Ovary (tissue), 9 donors: ENCODE data around the gene ZNF300. TPM values are rescaled to one million over a fixed set of nuclear protein-coding genes. Genes with fewer than 3 reads are reported as not detected.
"Not testable (repeated sequence)": the region's sequence is repeated elsewhere in the genome, so short reads cannot be mapped to it uniquely, and the experiment has no call there.

Experiments
- DNase-seq, 5 donors: peaks; one replicate each; pipeline ENCODE4 v3.0.0-alpha.2; 2019 to 2020
- H3K27ac ChIP-seq, 2 donors: fragments of 200-600 bp; one replicate each; pipeline versions ENCODE4 v1.5.1 to v1.8.0; 2019 to 2022
- H3K27me3 ChIP-seq: fragments of 200-600 bp; one replicate; pipeline ENCODE4 v1.8.0; 2022
- H3K36me3 ChIP-seq: fragments of 200-600 bp; sonication (generic); one replicate; pipeline ENCODE4 v1.5.1; 2019
- H3K4me1 ChIP-seq: one replicate; pipeline ENCODE4 v1.8.1; 2013; ENCODE audit warnings: mild to moderate bottlenecking, moderate library complexity; ENCODE audit not compliant: insufficient read depth
- H3K4me3 ChIP-seq: fragments of 200-600 bp; sonication (generic); one replicate; pipeline ENCODE4 v1.5.1; 2017
- H3K9me3 ChIP-seq, 2 donors: fragments of 200-600 bp in 1 of 2; sonication (generic) in 1 of 2; one replicate each; pipeline versions ENCODE4 v1.5.1 to v1.8.1; 2013 to 2019; ENCODE audit warnings: mild to moderate bottlenecking in 1 of 2, moderate library complexity in 1 of 2
- CTCF ChIP-seq, 3 donors: fragments of 450-650 bp in 2 of 3; fragments of 200-600 bp in 1 of 3; IDR thresholded peaks; one replicate each; pipeline versions ENCODE4 v1.5.1 to v1.8.0; 2016 to 2022; ENCODE audit warnings: antibody characterized with exemption in 3 of 3, mild to moderate bottlenecking in 1 of 3
- EP300 ChIP-seq: sonication (generic); formaldehyde crosslinking; IDR thresholded peaks from one replicate; pipeline ENCODE4 v1.6.1; 2017; ENCODE audit warnings: antibody characterized with exemption
- POLR2A ChIP-seq: fragments of 450-650 bp; IDR thresholded peaks from one replicate; pipeline ENCODE4 v1.6.1; 2017; ENCODE audit warnings: antibody characterized with exemption, mild to moderate bottlenecking, moderate library complexity
- WGBS, 3 donors: extraction: QIAGEN DNeasy Blood & Tissue Kit in 1 of 3; methylation state at CpG; one replicate each; pipeline versions ENCODE4 v1.1.5 to v1.1.7; 2013 to 2017; 5-methylcytosine and 5-hydroxymethylcytosine counted together
- intact Hi-C, 4 donors: fragments of 100-400 bp; cut with DNase I; formaldehyde crosslinking; loops; one replicate each; pipeline versions ENCODE4 v1.11.0 to v1.15.1; 2022 to 2023
- polyA plus RNA-seq, 2 donors: library from polyadenylated mRNA; stranded (reverse); fragments of 200-250 nt in 1 of 2; fragments of 350-450 nt in 1 of 2; fragmentation: Illumina TruSeq in 1 of 2; extraction: RNeasy Lipid Tissue Mini Kit (QIAGEN cat#74804) in 1 of 2; gene quantifications; one replicate each; pipeline ENCODE4 v1.2.3, GENCODE V29; 2013 to 2014
- total RNA-seq, 7 donors: library from RNA; depleted of rRNA in 2 of 7; stranded (reverse); fragments of >200 nt in 2 of 7; fragmentation: NEBNext Ultra II Directional in 3 of 7; extraction: Animal tissue kit (Norgen Biotek cat#: 25700) in 3 of 7; gene quantifications; one replicate each; pipeline versions ENCODE4 v1.1.0 to v1.2.4, GENCODE V29; 2016 to 2023
- donor health status: DM: no; HTN: no; CAD: no; lungs with moderate emphysema.
- donor health status: DM: no; HTN: no; CAD: no.
- donor health status: Bipolar disorder and iron deficiency.
- donor health status: DM: yes; HTN: yes; CAD: no.
- donor health status: DM: no; HTN: no; CAD: no.
- donor health status: DM: yes; HTN: yes; CAD: no.

Gene ZNF300
- total and polyA plus RNA-seq, 9 donors = 5.8 to 10.0 (median 7.1) TPM

DNA sequence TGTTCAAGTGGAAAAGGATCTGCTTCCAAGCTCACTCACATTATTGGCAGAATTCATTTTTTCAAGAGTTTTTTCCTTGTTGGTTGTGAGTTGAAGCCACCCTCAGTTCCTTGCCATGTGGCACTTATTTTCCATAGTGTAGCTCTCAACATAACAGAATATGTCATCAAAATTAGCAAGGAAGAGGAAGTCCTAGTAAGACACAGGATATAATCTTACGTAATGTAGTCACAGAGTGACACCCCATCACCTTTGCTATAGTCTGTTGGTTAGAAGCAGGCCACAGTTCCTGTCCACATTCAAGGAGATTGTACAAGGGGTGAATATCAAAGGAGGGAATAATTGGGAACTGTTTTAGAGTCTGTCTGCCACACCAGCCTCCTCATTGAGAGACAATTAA is 42.7 kb downstream of the ZNF300 start:
- H3K9me3 ChIP-seq = peaks cover 0 to 8% of the 10 kb centered on the region in 2 donors
- 93 to 100% (median 94%) methylated on average over 1 of the region's 1 CpG for WGBS, 3 donors
- H3K4me1 ChIP-seq = no peaks in the 10 kb centered on the region
- H3K4me3 ChIP-seq = no peak overlapping the region
- intact Hi-C loops = no loop called here
- no peaks in the 10 kb centered on the region for H3K27me3 ChIP-seq
- no peak overlapping the region for H3K27ac ChIP-seq
- TF ChIP-seq POLR2A (no peak), EP300 (no peak), CTCF (IDR thresholded peaks at IDR 0.05) (no peak)
- DNase-seq = no peak
- H3K36me3 ChIP-seq = no peaks in the 10 kb centered on the region

GRCh38 chr5:150860246-150860821 is 44.4 kb downstream of the ZNF300 start:
- DNase-seq = no peak
- H3K4me3 ChIP-seq = no peak overlapping the region
- no peaks in the 10 kb centered on the region for H3K4me1 ChIP-seq
- H3K36me3 ChIP-seq = no peaks in the 10 kb centered on the region
- 65 to 74% (median 69%) methylated on average over 2 of the region's 2 CpGs for WGBS, 3 donors
- TF ChIP-seq EP300 (no peak), CTCF (IDR thresholded peaks at IDR 0.05) (no peak), POLR2A (no peak)
- H3K9me3 ChIP-seq = peaks cover 0 to 5% of the 10 kb centered on the region in 2 donors
- intact Hi-C loops = no loop called here
- H3K27ac ChIP-seq = no peak overlapping the region
- H3K27me3 ChIP-seq = no peaks in the 10 kb centered on the region

DNA sequence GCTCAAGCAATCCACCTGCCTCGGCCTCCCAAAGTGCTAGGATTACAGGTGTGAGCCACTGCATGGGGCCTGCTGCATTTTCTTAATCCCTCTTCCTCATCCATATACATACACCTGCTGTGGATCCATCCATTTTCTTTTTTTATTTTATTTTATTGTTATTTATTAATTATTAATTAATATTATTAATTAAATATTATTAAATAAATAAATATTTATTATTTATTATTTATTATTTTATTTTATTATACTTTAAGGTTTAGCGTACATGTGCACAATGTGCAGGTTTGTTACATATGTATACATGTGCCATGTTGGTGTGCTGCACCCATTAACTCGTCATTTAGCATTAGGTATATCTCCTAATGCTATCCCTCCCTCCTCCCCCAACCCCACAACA is 48.1 kb downstream of the ZNF300 start:
- DNase-seq, H3K9me3 ChIP-seq, H3K27me3 ChIP-seq, H3K4me1 ChIP-seq, H3K27ac ChIP-seq, H3K4me3 ChIP-seq, intact Hi-C loops, H3K36me3 ChIP-seq: not testable (repeated sequence)
- 72 to 90% (median 83%) methylated on average over 3 of the region's 3 CpGs for WGBS, 3 donors

DNA sequence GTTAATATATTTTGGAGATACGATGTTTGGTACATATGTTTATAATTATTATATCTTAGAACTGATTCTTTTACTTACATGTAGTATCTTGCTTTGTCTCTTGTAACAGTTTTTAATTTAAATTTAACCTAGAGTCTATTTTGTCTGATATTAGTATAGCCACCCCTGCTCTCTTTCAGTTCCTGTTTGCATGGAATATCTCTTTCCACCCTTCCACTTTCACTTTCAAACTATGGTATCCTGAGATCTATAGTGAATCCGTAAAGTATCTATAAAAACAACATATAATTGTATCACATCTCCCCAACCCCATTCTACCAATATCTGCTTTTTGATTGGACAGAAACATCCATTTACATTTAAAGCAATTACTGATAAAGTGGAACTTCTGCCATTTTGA is 51.2 kb downstream of the ZNF300 start:
- no peak overlapping the region for H3K4me3 ChIP-seq
- H3K27me3 ChIP-seq = no peaks in the 10 kb centered on the region
- 88 to 91% (median 89%) methylated on average over 2 of the region's 2 CpGs for WGBS, 3 donors
- H3K27ac ChIP-seq = no peak overlapping the region
- TF ChIP-seq POLR2A (no peak), CTCF (IDR thresholded peaks at IDR 0.05) (no peak), EP300 (no peak)
- H3K9me3 ChIP-seq = no peaks in the 10 kb centered on the region
- DNase-seq = no peak
- no peaks in the 10 kb centered on the region for H3K36me3 ChIP-seq
- intact Hi-C loops = no loop called here
- no peaks in the 10 kb centered on the region for H3K4me1 ChIP-seq

DNA sequence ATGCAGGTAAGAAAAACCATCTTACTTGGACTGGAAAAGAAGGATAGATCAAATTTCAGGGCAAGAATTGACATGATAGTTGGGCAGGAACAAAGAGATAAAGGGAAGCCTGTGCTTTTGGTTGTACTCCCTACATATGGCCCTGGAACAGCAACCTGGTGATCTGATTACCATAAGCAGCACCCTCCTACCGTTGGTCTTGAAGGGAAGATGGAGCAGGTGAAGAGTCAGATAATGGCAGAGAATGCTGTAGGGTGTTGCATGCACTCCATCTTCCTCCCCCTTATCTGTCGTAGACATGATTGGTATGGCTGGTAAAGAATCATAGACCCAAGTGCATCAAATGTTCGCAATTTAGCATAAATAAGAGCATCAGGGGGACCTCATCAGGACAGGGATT is 53.7 kb downstream of the ZNF300 start:
- intact Hi-C loops = loop anchor here in 1 of 4 donors (2.0 kb wide), 1 partner anchor 58 kb away; no protein-coding TSS in a partner anchor
- H3K9me3 ChIP-seq = no peaks in the 10 kb centered on the region
- no peaks in the 10 kb centered on the region for H3K27me3 ChIP-seq
- no peaks in the 10 kb centered on the region for H3K36me3 ChIP-seq
- no peak for TF ChIP-seq EP300
- TF ChIP-seq POLR2A = no peak
- no peak for TF ChIP-seq CTCF (IDR thresholded peaks at IDR 0.05)
- H3K4me1 ChIP-seq = no peaks in the 10 kb centered on the region
- no peak overlapping the region for H3K27ac ChIP-seq
- 68 to 75% (median 69%) methylated on average over 3 of the region's 3 CpGs for WGBS, 3 donors
- no peak overlapping the region for H3K4me3 ChIP-seq
- no peak for DNase-seq
